T47D (cell line): ENCODE results near the gene KCTD20.
"Not testable (repeated sequence)": the region's sequence is repeated elsewhere in the genome, so short reads cannot be mapped to it uniquely, and the experiment has no call there.

ENCODE experiments used
- DNase-seq, 2 experiments: peaks; one replicate each; pipeline versions ENCODE4 v3.0.0 to v3.0.0-alpha.2; 2011 to 2012; ENCODE audit warnings: low read depth in 1 of 2, low spot score in 1 of 2
- JUND ChIP-seq: IDR thresholded peaks from 2 replicates; pipeline ENCODE4 v1.6.1; 2012; ENCODE audit warnings: low read depth
- in situ Hi-C: cut with HindIII; loops from 2 replicates; pipeline ENCODE4 v1.10.0; 2016; ENCODE audit warnings: low sequenced_read_pairs, low pct_unique_long_range_greater_than_20kb

The KCTD20 gene

DNA sequence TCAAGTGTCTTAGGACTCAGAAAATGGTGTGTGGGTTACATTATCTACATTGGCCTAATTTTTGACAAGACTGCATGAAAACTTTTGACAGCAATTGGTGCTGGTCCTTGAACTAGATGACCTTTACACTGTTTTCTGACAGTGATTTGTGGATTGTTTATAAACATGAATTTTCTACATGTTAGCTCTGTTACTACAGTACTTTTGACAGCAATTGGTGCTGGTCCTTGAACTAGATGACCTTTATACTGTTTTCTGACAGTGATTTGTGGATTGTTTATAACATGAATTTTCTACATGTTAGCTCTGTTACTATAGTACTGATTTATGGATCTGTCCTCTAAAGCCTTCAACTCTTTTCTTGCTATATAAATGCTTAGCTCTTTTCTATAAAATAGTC lies 16.7 kb downstream of the KCTD20 start:
- in situ Hi-C loops: no loop called here
- TF ChIP-seq JUND: no peak
- DNase-seq: no peak

DNA sequence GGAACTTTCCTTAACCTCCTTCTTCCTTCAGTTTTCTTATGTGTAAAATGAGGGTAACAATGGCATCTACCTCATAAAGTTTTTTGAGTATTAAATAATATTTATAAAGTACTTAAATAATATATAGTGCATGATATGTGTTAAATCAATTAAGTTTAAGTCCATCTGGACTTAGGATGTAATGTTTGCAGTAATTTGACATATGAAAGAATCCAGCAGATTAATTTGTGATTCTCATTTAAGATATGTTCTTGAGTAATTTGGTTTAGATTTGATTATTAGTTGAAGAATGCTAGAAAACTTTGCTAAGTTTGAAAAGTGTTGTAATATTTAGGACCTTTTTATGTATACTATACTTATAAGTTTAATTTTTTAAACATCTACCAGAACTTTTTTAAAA lies 18.1 kb downstream of the KCTD20 start:
- in situ Hi-C loops: no loop called here
- no peak for DNase-seq
- TF ChIP-seq JUND: no peak

DNA sequence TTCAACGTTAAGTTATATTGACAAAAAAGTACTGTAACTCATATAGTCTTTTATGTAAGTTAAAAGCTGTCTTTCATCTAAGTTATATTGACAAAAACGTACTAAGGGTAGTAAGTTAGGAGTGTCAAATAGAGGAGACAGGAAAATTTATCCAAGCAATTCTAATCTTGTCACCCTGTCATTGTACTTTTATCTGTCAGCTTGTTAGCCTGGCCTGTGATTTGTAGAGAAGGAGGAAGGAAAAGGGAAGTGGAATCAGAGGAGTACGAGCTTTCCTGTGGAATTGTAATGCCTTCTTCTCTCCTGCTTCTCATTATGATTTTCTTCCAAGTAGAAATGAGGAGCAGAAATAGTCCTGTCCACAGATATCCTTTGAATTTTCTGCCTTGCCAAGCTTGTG lies 18.8 kb downstream of the KCTD20 start:
- no peak for DNase-seq
- no peak for TF ChIP-seq JUND

DNA sequence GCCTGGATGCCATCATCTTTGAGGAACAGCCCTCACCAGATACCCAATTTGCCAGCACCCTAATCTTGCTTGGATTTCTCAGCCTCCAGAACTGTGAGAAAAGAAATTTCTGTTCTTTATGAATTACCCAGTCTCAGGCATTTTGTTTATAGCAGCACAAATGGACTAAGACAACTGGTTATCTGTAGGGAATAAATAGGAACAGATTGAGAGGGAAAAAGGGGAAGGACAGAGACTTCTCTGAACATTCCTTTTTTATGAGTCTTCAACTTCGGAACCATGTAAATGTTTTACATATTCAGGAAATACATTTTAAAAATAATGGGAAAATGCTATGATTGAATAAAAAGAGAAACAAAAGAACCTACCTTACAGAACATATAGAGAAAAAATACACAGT lies 20.9 kb downstream of the KCTD20 start:
- TF ChIP-seq JUND: no peak
- no peak for DNase-seq
- in situ Hi-C loops: no loop called here

More for the DNA sequence above, 18.8 kb downstream of the KCTD20 start:
- in situ Hi-C loops: no loop called here

DNA sequence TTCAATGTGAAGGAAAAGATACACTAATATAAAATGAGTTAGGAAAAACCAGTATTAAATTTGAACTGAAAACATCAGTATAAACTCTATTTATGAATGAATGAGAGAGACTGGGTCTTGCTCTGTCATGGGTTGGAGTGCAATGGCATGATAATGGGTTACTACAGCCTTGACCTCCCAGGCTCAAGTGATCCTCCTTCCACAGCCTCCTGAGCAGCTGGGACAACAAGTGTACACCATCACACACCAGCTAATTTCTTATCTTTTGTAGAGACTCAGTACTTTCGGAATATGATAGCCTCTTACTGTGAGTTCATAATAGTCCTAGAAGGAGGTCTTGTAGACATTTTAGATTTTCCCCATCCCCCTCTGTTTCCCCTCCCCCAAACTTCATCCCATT lies 21.4 kb downstream of the KCTD20 start:
- in situ Hi-C loops: no loop called here
- no peak for DNase-seq
- no peak for TF ChIP-seq JUND

DNA sequence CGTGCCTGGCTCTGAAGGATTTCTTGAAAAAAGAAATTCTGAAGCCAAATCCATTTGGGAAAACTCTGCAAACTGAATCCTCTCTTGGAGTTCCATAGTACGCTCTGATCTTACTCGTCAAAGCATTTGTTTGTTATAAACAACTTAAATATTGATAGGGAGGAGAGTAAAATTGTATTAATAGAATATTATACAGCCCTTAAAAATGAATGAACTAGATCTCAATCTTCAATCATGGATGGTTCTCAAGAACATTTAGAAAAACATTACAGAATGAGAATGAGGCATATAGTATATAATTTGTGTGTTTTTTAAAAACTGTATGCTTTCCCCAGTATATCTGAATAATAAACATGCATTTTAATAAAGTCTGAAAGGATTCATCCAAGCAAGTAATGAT lies 24.8 kb downstream of the KCTD20 start:
- no peak for TF ChIP-seq JUND
- in situ Hi-C loops: no loop called here
- no peak for DNase-seq

DNA sequence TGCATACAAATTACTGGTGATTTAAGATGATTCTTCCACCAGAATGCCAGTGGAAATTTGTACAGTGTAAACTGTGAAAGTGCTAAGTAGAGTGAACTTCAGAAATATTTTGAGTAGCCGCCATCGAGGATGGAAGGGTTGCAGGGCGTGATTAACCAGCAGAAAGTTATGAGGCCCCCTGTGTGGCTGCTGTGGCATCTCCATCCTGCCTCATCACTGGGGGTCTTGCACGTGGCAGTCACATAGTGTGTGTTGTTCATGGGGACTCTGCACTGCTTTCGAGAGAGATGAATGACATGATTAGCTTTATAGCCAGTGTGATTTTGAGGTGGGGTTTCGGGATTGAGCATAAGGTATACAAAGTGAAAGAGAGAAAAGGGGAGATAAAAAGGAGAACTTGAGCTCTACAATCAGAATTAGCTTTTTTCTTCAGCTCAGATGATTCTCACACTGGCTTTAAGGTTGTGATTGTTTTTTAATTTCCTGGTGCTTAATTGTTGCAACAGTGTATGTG lies 26.4 kb downstream of the KCTD20 start:
- in situ Hi-C loops: no loop called here
- no peak for DNase-seq
- TF ChIP-seq JUND: no peak

DNA sequence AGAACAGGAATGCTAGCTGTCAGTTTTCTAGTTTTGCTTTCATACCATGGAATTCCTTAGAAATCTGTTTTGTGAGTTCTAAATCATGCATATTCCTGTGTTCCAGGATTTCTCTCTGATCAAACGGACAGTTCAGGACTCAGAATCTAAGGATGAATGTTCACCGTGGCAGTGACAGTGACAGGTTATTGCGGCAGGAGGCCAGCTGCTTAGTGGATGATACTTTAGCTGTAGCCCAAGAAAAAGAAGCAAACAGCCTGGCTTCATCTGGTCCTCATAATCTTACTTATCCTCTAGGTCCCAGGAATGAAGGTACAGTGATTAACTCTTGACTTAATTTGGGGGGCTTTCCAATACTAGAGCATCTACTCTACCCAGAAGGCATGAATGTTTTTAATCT lies 27.1 kb downstream of the KCTD20 start:
- DNase-seq: no peak
- in situ Hi-C loops: no loop called here
- no peak for TF ChIP-seq JUND

DNA sequence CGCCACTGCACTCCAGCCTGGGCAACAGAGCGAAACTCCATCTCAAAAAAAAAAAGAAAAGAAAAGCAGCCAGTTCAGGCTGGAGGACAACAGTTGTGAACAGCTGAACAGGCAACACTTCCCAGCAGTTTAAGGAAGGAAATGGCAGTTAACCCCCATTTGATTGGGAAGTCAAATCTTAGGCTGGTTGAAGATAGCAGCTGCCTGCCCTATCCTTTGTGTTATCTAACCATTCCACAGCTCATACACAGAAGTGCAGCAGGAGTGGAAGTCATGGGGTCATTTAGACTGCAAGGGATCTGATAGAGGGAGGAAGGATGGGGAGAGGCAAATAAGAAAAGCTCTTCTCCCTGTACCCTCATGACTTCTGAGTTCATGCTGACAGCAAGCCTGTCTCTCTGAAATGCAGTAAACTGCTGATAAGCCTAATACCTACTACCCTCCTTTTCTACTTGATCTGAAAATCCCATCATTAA lies 35.3 kb downstream of the KCTD20 start:
- no peak for TF ChIP-seq JUND
- DNase-seq: no peak
- in situ Hi-C loops: no loop called here

DNA sequence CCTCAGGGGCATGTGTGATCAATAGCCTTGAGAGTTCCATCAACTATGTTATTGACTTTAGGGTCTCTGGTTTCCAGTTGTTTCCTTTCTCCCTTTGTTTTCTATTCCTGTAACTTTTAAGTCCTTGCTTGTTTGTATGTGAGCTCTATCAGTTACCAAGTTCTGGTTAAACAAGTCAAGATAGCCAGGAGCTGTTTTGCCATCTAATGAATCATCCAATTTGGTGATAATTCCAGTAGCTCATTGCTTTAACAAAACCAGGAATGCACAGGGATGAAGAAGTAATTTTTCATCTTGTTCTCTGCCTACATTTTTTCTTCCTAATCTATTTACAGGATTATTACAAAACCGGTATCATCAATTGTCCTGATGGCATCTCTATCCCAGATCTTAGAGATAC lies 36.5 kb downstream of the KCTD20 start:
- in situ Hi-C loops: no loop called here
- DNase-seq: no peak
- TF ChIP-seq JUND: no peak

DNA sequence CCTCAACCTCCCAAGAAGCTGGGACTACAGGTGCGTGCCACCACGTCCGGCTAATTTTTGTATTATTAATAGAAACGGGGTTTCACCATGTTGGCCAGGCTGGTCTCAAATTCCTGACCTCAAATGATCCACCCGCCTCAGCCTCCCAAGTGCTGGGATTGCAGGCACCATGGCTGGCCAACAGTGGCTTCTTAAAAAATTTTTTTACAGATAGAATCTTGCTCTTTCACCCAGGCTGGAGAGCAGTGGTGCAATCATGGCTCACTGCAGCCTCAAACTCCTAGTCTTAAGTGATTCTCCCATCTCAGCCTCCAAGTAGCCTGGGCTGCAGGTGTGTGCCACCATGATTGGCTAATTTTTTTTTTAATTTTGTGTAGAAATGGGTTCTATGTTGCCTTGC lies 40.5 kb downstream of the KCTD20 start:
- in situ Hi-C loops, DNase-seq: not testable (repeated sequence)

DNA sequence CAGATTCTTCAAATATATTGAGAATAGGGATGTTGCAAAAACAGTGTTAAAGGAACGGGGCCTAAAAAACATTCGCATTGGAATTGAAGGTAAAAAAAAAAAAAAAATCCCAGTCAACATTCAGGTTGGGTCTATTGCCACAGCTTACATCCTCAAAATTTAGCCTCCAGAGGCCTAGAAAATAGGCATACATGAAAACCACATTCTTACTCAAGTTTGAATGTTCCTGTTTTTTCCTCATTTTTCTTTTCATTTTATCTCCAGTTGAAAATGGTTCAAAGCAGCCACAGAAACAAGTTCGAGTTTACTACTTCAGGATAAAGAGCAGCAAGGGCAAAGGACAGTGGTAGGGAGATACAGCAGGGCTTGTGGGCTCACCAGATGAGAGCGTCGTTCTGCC lies 41.9 kb downstream of the KCTD20 start:
- in situ Hi-C loops: no loop called here
- TF ChIP-seq JUND: no peak
- no peak for DNase-seq

DNA sequence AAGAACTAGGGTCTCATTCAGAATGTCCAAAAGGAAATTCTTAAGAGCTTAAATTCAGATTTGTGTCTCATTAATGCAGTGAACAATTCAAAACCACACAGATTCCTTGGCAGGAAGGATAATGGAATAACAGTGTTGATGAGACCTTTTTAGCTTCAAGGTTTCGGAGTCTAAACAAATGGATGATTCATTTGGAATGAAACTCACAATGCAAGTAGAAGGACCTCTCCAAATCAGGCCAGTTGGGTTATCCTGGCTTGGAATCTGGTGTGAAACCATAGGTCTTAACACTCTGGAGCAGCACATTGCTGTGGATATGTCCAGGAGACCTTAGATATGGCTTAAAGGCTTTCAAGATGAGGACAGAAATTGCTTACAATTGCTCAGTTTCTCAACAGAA lies 44.9 kb downstream of the KCTD20 start:
- in situ Hi-C loops: no loop called here
- no peak for TF ChIP-seq JUND
- no peak for DNase-seq

DNA sequence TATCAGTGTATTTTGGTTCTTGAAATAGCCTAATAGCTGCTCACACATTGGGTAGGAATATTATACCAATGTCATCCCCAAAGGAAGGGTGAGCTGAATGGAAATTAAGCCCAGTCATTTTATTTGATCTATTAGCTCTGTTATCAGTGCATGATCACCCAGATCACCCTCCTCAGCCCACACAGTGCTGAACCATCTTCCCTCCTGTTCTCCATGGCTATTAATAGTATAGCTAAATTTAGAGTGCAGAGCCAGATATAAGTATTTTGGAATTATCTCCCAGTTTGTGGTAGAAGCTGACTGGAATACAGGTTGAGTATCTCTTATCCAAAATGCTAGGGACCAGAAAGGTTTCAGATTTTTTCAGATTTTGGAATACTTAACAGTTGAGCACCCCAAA lies 45.4 kb downstream of the KCTD20 start:
- DNase-seq: no peak
- no peak for TF ChIP-seq JUND
- in situ Hi-C loops: no loop called here
